Stromal cell of bone marrow (primary cell): ENCODE results near the gene CDV3.

Experiments used
- DNase-seq: peaks from one replicate; pipeline ENCODE4 v3.0.0-alpha.2; 2012; ENCODE audit warnings: low read depth

CDV3 gene

DNA sequence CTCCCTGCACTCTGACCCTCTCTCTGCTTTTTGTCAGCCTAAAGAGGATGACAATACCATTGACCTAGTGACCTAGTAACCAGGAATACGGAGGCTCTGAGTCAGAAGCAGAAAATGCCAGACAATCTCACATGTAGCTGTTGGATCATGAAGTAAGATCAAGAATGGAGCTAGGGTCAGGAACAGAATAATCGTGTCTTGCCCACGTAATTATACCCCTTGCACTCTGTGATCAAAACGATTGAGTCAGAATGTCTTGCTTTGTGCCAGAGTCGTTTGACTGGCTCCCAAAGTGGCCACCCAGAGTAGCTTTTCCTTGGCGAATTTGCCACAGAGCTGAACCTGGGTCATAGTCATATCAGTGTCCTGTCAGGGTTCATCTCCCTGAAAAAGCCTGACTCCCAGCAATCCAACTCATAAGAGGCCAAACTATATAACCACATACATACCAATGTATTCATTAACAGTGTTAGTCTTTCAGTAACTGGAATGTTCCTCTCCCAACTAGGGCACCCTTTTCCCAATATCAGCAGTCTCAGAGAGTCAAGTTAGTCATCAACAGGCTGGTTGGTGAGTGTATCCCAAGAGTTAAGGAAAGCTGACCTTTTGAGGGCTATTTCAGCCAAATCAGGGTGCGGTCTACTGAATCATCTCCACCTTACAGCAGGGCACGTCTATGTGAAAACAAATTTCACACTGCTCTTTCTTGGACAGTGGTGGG, 5.0 kb upstream of the CDV3 start:
- peak; percentile 76 for DNase-seq

DNA sequence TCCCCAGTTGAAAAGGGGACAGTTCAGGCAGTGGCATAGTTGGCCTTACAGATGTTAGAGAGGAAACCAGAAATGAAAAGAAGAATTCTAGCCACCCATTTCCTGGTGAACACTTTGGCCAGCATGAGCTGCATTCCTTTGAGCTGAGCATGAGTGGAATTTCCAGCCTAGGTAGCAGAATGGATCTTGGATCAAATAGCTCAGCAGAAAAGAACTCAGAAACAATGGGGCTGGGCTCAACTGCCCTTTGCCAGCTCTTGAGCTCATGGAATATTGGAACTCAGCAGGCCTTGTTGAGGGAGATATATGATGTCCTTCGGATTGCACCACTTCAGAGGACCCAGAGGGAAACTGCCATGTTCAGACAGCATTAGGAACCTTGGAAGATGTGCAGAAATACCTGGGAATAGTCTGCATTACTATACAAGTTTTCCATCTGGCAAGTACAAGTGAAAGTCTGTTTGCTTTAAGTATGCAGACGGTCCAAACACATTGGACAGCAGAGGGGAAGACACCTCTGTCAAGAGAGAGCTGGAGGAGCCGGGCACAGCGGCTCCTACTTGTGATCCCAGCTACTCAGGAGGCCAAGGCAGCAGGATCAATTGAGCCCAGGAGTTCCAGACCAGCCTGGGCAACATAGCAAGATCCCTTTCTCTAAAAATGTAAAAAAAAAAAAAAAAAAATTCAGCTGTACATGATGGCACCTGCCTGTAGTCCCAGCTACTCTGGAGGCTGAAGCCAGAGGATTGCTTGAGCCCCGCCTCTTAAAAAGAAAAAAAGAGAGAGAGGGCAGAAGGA, 3.1 kb upstream of the CDV3 start:
- DNase-seq: no peak

DNA sequence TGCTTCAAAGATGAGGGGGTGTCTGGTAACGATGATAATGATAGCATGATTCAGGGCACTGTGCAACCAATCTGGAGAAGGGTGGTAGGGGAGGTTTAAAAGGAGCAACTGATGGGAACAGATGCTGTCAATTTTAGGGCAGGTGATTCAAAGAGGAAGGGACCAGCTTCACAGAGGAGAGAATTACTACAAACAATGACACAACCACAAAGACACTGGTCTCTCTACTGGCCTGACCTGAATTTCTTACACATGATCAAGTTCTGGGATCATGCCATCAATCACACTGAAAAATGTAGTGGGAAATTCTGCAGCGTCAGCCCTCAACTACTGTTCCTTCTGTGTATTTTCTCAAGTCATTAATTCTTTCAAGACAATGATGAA, 2.6 kb upstream of the CDV3 start:
- DNase-seq: no peak

DNA sequence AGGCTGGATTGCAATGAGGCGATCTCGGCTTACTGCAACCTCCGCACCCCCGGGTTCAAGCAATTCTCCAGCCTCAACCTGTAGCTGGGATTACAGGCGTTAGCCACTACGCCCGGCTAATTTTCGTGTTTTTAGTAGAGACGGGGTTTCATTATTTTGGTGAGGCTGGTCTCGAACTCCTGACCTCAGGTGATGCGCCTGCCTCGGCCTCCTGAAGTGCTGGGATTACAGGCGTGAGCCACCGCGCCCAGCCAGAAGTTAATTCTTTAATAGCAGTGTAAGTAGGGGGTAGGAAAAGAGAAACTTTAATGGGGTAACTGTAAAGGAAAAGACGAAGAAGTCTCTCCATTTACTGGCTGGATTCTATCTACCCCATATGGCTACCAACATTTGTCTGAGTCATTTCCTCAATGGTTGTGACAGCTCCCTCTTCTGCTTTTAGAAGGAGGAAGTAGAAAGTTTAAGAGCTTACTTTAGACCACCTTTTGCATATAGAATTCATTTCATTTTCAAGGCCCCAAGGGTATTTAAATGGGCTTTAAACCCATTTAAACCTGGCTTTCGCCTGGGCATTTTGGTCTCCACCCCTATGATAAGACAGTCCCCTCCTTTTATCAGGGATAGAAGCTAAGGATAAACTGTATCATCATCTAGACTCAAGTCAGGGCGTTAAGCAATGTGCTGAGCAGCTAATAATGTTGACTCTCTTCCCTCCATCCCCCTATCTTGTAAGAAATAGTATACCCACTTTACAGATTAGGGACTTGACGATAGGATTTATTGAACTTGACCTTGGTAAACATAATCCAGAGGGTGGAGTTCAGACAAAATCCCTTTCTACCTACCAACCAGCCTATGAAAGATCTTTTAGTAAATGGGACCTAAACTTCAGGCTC, 1.1 kb upstream of the CDV3 start:
- DNase-seq: no peak

DNA sequence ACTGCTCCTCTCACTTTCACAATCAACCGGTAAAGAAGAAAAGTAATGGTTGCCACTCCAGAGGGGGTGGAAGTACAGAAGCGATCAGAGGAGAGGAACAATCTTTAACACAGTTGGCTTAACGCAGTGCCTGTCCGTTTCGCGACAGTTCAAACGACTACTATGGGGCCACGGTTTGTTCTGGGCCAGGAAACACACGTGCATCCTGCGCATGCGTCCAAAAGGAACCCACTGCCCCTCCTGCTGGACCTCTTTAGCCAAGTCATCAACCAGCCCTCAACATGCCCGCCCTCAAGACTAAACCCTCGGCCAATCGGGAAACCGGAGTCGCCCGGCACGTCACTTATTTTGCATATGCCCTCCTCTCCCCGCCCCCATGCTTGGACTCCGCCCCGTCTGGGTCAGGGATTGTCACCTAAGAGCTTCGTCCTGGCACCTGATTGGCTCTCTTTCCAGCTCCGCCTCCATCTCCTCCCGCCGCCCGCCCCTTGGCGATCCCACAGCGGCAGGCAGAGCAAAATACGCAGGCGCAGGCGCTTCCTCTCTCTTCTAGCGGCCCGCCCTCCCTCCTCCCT, 345 bp upstream of the CDV3 start:
- peak; percentile 100 for DNase-seq

DNA sequence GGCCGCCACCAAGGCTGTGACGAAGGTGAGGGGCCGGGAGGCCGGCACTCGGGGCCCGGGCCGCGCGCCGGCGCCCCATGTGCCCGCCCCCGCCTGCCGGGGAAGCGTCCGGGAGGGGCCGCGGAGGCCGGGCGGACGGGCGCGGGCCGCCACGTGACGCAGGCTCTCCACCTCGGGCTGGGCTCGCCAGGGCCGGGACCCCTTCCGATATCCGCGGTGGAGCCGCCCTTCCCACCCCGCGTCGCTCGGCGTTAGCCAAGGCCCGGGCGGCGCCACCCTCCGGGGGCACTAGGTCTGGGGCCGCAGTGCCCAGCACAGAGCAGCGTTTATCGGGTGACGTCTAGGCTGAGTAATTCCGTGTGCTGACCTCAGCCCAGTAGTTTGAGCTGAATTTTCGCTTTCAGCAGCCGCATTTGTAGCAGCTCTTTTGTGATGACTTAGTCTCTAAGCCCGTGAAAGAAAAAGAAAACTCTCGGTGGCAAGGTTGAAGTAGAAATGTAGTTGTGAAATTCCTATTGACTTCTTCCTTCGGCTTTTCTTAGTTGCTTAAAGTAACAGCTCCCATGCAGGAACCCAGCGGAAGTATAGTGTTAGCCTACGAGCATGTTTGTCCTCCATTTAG, 885 bp downstream of the CDV3 start:
- DNase-seq: peak; percentile 72

DNA sequence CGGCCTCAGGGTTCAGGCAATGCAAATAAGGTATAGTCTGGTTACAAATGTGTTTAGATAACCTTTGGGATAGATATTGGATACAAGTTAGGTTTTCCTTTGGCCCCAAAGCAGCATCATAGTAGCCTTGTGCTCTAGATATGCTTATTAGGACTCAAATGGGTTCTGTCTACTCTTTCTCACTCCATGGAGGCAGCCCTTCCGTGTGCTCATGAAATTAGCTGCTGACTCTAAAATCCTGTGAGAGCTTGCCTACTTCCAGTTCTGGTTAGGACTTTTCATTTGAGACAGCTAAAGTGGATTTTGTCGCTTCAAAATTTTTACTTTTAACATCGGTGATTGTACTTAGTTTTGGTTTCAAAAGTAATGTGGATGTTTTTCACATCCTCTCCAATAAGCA, 1.6 kb downstream of the CDV3 start:
- no peak for DNase-seq

DNA sequence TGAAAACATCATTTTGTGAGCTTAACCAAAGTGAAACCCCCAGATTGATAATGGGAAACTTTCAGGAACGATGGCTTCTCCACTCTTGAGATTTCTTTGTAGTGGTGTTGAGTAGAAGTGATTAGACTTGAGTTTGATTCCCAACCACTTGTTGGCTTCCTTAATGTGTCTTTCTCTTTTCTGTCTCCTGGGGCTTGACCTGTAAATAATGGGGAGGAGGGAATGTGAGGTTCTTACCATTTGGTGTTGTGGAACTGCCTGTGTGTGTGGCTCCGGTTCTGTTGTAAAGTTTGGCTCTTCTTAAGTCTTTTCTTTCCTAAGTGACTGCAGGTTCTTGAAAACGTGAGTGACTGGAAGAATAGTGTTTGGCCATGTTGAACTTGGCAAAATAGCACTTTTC, 2.7 kb downstream of the CDV3 start:
- no peak for DNase-seq

DNA sequence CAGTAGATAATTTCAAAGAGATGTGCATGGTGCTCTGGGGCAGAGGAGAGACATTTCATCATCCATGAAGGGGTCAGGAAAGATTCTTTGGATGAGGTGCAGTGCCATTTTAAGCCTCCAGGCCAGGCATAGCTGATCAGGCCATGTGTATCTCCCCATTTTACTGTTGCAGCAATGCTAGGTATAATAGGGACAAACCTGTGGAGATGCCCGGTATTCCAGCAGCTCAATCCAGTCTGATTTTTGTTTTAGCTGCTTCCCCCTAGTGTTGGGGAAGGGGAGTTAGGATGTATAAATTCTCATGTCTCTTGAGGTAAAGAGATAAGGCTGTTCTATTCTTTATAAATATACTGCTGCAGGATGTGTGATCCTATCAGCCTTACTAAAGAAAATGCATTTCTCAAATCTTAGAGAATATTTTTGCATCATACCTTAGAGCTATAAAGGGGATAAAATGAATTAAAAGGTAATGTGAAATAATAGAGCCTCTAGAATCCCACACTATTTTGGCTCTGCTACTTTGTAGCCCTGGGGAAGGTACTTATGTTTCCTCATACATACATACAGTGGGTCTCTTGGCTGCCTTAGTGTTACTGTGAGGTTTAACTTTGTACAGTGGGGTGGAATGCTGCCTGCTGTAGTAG, 5.2 kb downstream of the CDV3 start:
- no peak for DNase-seq

DNA sequence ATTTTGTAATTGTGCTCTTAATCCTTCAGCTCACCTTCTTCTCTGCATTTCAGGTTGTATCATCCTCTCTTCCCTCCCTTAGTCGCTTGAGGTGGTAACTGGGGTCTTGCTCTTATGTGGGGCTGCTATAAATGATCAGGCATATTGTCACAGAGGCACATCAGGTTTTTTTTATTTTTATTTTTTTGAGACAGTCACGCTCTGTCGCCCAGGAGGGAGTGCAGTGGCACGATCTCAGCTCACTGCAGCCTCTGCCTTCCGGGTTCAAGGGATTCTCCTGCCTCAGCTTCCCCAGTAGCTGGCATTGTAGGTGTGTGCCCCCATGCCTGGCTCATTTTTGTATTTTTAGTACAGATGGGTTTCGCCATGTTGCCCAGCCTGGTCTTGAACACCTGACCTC, 9.9 kb downstream of the CDV3 start:
- DNase-seq: no peak

DNA sequence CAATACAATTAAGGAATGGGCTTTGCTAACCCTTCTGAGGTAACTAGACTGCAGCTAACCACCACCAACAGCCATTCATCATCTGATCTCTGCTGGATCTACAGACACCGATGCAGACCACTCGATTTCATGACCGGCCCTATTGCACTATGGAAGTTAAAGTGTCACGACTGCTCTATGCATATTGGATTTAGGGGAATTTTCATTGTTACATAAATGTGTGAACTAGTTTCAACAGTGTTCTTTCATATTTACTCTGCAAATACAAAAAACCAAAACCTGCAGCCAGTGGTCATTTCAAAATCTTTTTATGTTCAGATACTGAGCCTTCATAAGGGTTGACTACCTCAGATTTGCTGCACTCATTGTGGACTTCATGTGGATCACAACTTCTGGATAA, 14.5 kb downstream of the CDV3 start:
- DNase-seq: no peak

DNA sequence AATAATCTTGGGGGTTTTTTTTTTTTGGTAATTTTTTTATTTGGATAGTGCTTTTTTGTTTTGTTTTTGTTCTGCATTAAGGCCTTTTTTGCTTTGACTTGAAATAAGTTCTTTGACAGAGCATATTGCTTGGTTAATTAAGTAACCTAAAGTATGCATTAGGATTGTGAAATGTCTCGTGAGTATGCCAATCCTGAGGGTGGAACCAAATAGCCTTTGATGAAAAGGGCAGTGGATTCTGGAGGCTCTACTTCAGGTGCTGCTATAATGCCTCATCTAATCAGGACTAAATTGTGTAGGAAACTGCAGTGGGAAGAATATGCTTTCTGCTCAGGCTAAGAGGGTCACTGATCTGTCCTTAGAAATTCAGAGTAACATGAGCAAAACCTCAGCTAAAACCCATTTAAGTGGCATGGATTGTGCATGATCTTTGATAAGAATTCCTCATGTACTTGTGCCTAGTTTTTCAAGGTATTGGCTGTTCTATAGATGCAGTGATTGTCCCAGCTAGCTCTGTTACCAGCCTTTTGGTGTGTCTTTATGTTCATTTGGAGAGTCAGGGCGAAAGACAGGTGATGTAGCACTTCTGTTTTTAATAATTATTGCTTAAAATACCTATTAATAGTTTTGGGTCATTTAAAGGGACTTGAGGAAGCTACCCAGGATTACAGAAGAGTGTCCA, 15.4 kb downstream of the CDV3 start:
- no peak for DNase-seq

DNA sequence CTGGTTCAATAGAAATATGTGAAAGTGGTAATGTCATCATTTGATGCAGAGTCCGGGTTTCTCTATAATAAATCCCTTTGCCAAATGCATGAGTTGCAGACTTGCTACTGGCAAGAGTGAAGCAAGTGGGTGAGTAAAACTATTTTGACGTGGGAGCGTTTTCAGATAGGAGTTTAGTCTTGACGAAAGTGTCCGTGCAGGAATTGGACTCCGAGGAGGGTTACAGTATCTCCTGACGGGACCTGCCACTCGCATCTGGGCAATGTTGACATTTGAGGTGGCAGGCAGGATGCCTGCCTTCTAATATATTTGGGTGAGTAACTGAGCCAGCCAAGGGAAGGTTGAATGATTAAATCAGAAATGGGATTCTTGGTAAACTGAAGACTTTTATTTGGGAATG, 16.0 kb downstream of the CDV3 start:
- no peak for DNase-seq

DNA sequence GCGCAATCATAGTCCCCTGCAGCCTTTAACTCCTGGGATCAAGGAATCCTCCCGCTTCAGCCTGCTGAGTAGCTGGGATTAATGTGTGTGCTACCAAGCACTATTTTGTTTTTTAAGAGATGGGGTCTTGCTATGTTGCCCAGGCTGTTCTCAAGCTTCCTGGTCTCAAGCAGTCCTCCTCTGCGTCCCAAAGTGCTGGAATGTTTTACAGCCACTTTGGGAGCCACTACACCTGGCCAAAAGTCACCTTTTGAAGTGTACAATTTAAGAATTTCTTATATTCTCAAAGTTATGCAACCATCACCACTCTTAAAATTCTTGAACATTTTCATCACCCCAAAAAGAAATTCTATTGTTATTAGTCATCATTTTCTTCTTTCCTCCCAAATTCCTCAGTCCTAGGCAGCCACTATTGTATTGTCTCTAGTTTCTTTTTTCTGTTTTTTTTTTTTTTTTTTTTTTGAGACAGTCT, 17.8 kb downstream of the CDV3 start:
- no peak for DNase-seq

DNA sequence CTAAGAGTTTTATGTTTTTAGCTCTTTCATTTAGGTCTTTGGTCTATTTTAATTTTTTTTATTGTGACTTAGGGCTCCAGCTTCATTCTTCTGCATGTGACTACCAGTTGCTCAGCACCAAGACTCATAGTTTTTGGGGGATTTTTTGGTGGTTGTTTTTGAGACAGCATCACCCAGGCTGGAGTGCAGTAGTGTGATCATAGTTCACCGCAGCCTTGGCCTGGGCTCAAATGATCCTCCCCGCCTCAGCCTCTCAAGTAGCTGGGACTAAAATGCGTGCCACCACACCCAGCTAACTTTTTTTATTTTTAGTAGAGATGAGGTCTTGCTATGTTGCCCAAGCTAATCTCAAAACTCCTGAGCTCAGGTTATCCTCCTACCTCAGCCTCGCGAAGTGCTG, 19.4 kb downstream of the CDV3 start:
- DNase-seq: no peak

DNA sequence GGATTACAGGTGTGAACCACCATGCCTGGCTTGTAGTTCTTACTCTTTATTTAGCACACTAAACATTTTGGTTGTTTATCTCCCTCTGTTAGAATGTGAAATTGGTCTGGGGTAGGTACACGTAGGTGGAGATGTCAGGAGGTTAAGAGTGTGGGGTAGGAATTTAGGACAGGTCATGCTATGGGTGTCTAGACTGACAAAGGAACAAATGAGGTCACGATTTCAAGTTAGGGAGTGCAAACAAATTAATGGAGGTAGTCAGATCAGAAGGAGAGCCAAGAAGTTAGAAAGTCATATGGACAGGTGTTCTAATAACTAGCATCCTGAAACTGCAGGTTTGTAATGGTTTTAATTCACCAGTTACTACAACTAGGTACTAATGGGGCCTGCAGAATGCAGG, 19.8 kb downstream of the CDV3 start:
- DNase-seq: no peak

DNA sequence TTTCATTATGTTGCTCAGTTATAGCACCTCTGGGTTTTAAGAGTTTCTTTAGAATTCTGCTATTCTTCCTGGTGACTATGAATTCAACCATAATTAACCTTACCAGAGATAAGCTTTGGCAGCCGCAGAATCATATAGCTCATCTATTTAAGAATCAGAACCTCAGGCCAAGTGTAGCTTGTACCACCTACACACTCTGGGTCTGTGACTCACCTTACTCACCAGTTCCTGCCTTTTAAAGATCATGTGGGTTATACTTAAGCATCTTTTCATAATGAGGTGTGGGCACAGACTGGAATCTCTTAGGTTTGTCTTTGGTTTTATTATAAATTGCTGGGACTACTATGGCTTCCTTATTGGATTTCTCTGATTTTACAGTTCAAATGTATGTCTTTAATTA, 21.9 kb downstream of the CDV3 start:
- DNase-seq: no peak

DNA sequence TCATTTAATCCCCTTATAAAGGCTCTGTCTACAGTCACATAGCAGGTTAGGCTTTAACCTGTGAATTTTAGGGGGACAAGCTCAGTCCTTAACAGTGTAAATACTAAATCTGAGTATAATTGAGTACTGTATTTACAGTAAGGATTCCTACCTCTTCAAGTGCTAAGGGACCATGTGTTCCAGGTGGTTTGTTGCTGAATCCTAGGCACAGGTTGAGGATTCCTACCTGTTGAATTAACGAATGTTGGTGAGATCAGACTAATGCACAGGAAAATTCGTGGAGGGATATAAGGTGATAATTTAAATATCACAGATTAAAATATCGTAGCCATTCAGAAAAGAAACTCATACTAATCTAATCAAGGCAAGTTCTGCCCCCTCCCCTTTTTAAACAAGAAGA, 24.9 kb downstream of the CDV3 start:
- no peak for DNase-seq

DNA sequence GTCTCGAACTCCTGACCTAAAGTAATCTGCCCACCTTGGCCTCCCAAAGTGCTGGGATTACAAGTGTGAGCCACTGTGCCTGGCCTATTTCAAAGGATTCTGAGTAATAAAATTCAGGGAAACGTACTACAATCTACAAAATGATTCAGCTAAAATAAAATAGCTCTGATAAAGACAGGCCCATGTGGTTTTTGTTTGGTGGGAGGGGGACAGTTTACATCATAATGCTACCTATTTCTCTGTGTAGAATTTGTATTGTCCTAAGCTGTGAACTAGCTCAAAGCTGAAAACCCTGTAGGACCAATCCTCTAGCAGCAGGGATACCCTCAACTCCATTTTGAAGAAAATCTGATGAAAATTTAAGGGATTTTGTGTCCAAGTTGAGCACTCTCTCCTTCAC, 25.8 kb downstream of the CDV3 start:
- DNase-seq: no peak

DNA sequence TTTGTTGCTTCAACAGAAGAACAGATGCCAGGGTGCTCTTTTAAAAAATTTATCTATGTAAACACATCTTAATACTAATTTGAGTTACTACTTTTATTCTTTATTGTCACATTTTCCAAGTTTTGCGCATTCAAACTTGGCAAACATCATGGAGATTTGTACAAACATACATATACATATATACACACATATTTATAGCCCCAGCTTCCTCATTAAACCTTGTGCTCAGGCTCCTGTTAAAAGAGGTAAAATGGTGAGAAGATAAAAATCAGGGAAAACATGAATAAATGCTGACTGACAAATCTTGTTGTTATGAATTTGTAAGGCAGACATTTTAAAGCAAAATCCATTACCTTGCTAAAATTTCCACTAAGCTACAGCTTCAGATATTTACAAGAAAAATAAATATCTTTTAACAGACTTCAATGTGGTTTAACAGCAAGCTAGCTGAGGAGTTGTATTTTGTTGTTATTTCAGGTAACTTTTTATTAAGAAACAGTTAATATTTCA, 27.1 kb downstream of the CDV3 start:
- no peak for DNase-seq

DNA sequence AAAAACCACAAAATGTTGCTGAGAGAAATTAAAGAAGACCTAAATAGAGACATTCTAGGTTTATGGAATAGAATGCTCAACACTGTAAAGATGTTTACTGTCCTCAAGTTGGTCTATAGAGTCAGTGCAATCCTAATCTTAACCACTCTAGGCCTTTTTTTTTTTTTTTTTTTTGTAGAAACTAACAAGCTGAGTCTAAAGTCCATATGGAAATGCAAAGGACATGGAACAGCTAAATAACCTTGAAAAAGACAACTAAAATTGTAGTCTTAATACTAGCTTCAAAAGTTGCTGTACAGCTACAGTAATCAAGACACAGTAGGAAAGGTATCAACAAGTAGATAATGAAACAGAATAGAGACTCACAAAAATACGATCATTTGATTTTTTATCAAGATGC, 32.9 kb downstream of the CDV3 start:
- DNase-seq: no peak
